Neural cell (in vitro differentiated cells): ENCODE data around the gene EIF2B2.

ENCODE experiments used
- CTCF ChIP-seq: fragments of 450-650 bp; IDR thresholded peaks from 2 replicates; pipeline ENCODE4 v1.5.1; 2014; ENCODE audit warnings: antibody characterized with exemption, mild to moderate bottlenecking, moderate library complexity; ENCODE audit not compliant: poor library complexity, severe bottlenecking
- EZH2 ChIP-seq: fragments of 200-600, 300-800 bp; shearing (Covaris generic), sonication (generic); IDR thresholded peaks from 2 replicates; pipeline ENCODE4 v1.6.1; 2014; ENCODE audit warnings: antibody characterized with exemption, low read length, borderline replicate concordance, mild to moderate bottlenecking; ENCODE audit not compliant: insufficient read depth, poor library complexity, severe bottlenecking
- MXI1 ChIP-seq: fragments of 450-650 bp; conservative IDR thresholded peaks from 2 replicates; pipeline ENCODE4 v1.6.1; 2014; ENCODE audit warnings: antibody characterized with exemption, mild to moderate bottlenecking; ENCODE audit not compliant: poor library complexity, severe bottlenecking
- POLR2AphosphoS5 ChIP-seq: IDR thresholded peaks from 2 replicates; pipeline ENCODE4 v1.6.1; 2012
- RAD21 ChIP-seq: fragments of 450-650 bp; conservative IDR thresholded peaks from 2 replicates; pipeline ENCODE4 v1.6.1; 2014; ENCODE audit warnings: antibody characterized with exemption, mild to moderate bottlenecking, moderate library complexity

DNA sequence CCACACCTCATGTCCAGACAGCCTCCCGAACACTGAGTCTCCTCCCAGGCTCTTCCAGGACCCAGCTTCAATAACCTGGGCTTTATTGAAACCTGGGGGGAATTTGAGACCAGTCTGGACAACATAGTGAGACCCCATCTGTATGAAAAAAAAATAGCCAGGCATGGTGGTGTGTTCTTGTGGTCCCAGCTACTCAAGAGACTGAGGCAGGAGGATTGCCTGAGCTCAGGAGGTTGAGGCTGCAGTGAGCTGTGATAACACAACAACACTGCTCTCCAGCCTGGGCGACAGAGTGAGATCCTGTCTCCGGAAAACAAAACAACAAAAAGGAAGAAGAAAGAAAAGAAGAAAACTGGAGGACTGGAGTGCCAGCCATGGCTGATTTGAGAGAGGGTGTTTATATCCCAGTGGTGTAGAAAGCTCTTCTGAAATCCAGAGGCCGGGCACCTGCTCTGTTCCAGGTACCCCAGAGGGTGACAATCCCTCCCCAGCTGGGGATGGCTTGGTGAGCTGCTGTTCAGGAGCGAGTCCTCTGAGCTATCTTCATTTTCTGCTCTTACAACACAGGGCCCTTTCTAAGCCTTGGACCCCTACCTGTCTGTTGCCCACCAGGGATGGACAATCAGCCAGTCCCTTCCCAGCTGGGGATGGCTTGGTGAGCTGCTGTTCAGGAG, 41.3 kb upstream of the EIF2B2 start:
- no peak for TF ChIP-seq CTCF
- no peak for TF ChIP-seq RAD21
- no peak for TF ChIP-seq POLR2AphosphoS5
- no peak for TF ChIP-seq MXI1
- no peak for TF ChIP-seq EZH2
